Esophagus muscularis mucosa (tissue), 3 donors: ENCODE data around the gene PRRT3.

ENCODE experiments used
- POLR2A ChIP-seq: fragments of 450-650 bp; IDR thresholded peaks from one replicate; pipeline ENCODE4 v1.6.1; 2017; ENCODE audit warnings: antibody characterized with exemption, moderate library complexity, mild to moderate bottlenecking, low read depth
- TF ChIP-seq, protein P1 (sequence below), 3 experiments: fragments of 200-600 bp in 2 of 3; fragments of 450-650 bp in 1 of 3; sonication (generic) in 2 of 3; IDR thresholded peaks; one replicate each; pipeline ENCODE4 v1.5.1; 2017 to 2019; ENCODE audit warnings: antibody characterized with exemption in 3 of 3, mild to moderate bottlenecking in 2 of 3, moderate library complexity in 1 of 3

GRCh38 chr3:9938966-9939365 is 13.2 kb downstream of the PRRT3 start:
- TF ChIP-seq, protein P1, sequence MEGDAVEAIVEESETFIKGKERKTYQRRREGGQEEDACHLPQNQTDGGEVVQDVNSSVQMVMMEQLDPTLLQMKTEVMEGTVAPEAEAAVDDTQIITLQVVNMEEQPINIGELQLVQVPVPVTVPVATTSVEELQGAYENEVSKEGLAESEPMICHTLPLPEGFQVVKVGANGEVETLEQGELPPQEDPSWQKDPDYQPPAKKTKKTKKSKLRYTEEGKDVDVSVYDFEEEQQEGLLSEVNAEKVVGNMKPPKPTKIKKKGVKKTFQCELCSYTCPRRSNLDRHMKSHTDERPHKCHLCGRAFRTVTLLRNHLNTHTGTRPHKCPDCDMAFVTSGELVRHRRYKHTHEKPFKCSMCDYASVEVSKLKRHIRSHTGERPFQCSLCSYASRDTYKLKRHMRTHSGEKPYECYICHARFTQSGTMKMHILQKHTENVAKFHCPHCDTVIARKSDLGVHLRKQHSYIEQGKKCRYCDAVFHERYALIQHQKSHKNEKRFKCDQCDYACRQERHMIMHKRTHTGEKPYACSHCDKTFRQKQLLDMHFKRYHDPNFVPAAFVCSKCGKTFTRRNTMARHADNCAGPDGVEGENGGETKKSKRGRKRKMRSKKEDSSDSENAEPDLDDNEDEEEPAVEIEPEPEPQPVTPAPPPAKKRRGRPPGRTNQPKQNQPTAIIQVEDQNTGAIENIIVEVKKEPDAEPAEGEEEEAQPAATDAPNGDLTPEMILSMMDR (IDR thresholded peaks at IDR 0.05): no peak
- TF ChIP-seq POLR2A: no peak
